Testis (tissue), 2 donors: ENCODE results near the gene CXCL17.

ENCODE experiments used
- CTCF ChIP-seq, 3 experiments: fragments of 450-650 bp in 2 of 3; fragments of 200-600 bp in 1 of 3; sonication (generic) in 1 of 3; IDR thresholded peaks; one replicate each; pipeline ENCODE4 v1.5.1; 2016 to 2019; ENCODE audit warnings: antibody characterized with exemption in 3 of 3, mild to moderate bottlenecking in 2 of 3, moderate library complexity in 1 of 3
- POLR2A ChIP-seq: fragments of 450-650 bp; IDR thresholded peaks from one replicate; pipeline ENCODE4 v1.6.1; 2017; ENCODE audit warnings: antibody characterized with exemption, mild to moderate bottlenecking, moderate library complexity

DNA sequence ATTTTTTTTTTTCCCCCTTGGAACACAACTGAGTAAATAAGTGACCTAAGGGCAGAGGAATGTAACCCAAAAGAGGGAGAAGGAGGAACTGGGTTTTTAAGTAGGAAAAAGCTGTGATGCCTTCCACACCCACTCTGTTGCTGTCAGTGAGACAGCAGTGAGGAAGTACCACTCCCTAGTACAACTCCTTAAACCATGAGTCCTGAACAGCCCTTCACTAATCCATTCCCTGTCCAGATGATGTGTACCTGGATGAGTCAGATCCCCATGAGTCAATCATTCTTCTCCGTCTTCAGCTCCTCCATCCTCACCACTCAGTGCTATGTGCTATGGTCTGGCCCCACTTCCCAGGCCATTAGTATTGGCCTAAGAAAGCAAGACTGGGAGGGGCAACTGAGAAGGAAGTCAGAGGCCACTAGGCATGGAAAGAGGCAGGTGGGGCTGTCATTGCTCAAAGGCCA is 12.9 kb upstream of the CXCL17 start:
- TF ChIP-seq POLR2A (no peak), CTCF (IDR thresholded peaks at IDR 0.05) (no peak)
